OCI-LY7 (cell line): ENCODE data around the gene OTUD4. TPM values are rescaled to one million over a fixed set of nuclear protein-coding genes. Genes with fewer than 3 reads are reported as not detected.

Source experiments
- BruUV-seq: library from RNA; stranded (reverse); fragments of 400-500 nt; replicated peaks from 2 replicates; lab custom pipeline; 2021; lab: Mats Ljungman, UMichigan
- CTCF ChIA-PET: fragments of 300-600 bp; sonication (Branson Sonifier 250); formaldehyde crosslinking; loops from one replicate; lab custom pipeline; 2022; ENCODE audit warnings: antibody characterized with exemption; ENCODE audit not compliant: unreplicated experiment; lab: Charles Lee
- POLR2A ChIA-PET: fragments of 300-600 bp; sonication (Branson Sonifier 250); formaldehyde crosslinking; loops from one replicate; lab custom pipeline; 2022; ENCODE audit warnings: antibody characterized with exemption; lab: Charles Lee
- DNase-seq: peaks from one replicate; pipeline ENCODE4 v3.0.0-alpha.2; 2015; ENCODE audit warnings: low spot score
- H2AFZ ChIP-seq: fragments of 200-600 bp; sonication (generic), shearing (Covaris generic); 2 replicates; pipeline ENCODE4 v1.6.1; 2014; ENCODE audit warnings: mild to moderate bottlenecking, antibody characterized with exemption, low read length, moderate library complexity
- H3K27ac ChIP-seq: fragments of 200-600 bp; sonication (generic); 2 replicates; pipeline ENCODE4 v1.5.1; 2014; ENCODE audit warnings: mixed run types, low read depth, mild to moderate bottlenecking, moderate library complexity, low read length, inconsistent platforms; ENCODE audit not compliant: poor library complexity, severe bottlenecking
- H3K36me3 ChIP-seq: fragments of 200-600 bp; sonication (generic); 2 replicates; pipeline ENCODE4 v1.6.1; 2014; ENCODE audit warnings: mild to moderate bottlenecking, antibody characterized with exemption, low read length, moderate library complexity, mixed read lengths; ENCODE audit not compliant: insufficient read depth
- H3K4me1 ChIP-seq: fragments of 200-600 bp; sonication (generic); 2 replicates; pipeline ENCODE4 v1.5.1; 2014; ENCODE audit warnings: mild to moderate bottlenecking, low read length; ENCODE audit not compliant: insufficient read depth, poor library complexity, severe bottlenecking
- H3K4me2 ChIP-seq: fragments of 200-600 bp; sonication (generic); 2 replicates; pipeline ENCODE4 v1.6.1; 2014; ENCODE audit warnings: mild to moderate bottlenecking, low read length
- H3K4me3 ChIP-seq: fragments of 200-600 bp; sonication (generic); 2 replicates; pipeline ENCODE4 v1.5.1; 2014; ENCODE audit warnings: mild to moderate bottlenecking, low read depth, low read length; ENCODE audit not compliant: poor library complexity, severe bottlenecking
- H3K79me2 ChIP-seq: fragments of 200-600 bp; sonication (generic); 2 replicates; pipeline ENCODE4 v1.6.1; 2016; ENCODE audit warnings: low read depth, mild to moderate bottlenecking, low read length, moderate library complexity, mixed read lengths; ENCODE audit not compliant: insufficient read depth
- H3K9me2 ChIP-seq: fragments of 200-600 bp; sonication (generic); 2 replicates; pipeline ENCODE4 v1.6.1; 2016; ENCODE audit warnings: mild to moderate bottlenecking, low read length, mixed read lengths; ENCODE audit not compliant: insufficient read depth
- H3K9me3 ChIP-seq: fragments of 200-600 bp; sonication (generic); 2 replicates; pipeline ENCODE4 v1.6.1; 2014; ENCODE audit warnings: mild to moderate bottlenecking, mixed run types, low read length, mixed read lengths
- H4K20me1 ChIP-seq: fragments of 200-600 bp; sonication (generic); 2 replicates; pipeline ENCODE4 v1.6.1; 2014; ENCODE audit warnings: mild to moderate bottlenecking, antibody characterized with exemption, low read length, moderate library complexity, mixed read lengths; ENCODE audit not compliant: insufficient read depth
- EZH2phosphoT487 ChIP-seq: fragments of 200-600 bp; sonication (generic); IDR thresholded peaks from 2 replicates; pipeline ENCODE4 v1.6.1; 2018; ENCODE audit warnings: low read depth, borderline replicate concordance, mild to moderate bottlenecking, mixed run types, antibody characterized with exemption, low read length, moderate library complexity, mixed read lengths
- intact Hi-C: fragments of 100-400 bp; cut with micrococcal nuclease; formaldehyde crosslinking; loops from one replicate; pipeline ENCODE4 v1.10.0; 2022; ENCODE audit not compliant: unreplicated experiment
- total RNA-seq, 2 experiments: library from RNA; depleted of rRNA in 1 of 2; stranded (reverse); fragments of >200 nt in 1 of 2; shearing (Covaris generic) in 1 of 2; gene quantifications; 2 replicates each; pipeline ENCODE4 v1.2.3, GENCODE V29; 2014 to 2022
- TF ChIP-seq, protein P1 (sequence below): fragments of 200-600 bp; sonication (generic); conservative IDR thresholded peaks from 2 replicates; pipeline ENCODE4 v1.5.1; 2014; ENCODE audit warnings: mild to moderate bottlenecking, antibody characterized with exemption, low read length, moderate library complexity, mixed read lengths

OTUD4 gene
- total RNA-seq, 2 experiments from 2014 or later: 23.4 to 54.9 TPM

DNA sequence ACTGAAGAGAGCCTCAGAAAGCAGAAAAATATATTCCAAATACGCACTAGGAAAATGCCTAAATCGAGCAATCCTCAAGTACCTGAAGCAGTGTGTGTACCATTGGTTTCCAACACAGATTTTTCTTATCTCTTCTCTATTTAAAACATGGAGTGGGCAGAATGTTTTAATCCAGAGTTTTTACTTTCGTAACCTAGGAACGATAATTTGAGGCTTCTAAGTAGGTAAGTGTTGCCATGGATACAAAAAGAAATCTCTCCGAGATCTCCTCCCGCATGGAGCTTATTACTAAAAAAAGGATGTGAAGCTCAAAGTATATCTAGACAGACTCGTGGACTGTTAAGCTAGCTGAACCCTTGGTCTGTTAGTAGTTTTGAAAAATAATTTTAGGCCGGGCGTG, 23.0 kb upstream of the OTUD4 start:
- intact Hi-C loops: no loop called here
- BruUV-seq: no TSS peak
- no peak for DNase-seq
- TF ChIP-seq EZH2phosphoT487: no peak
- TF ChIP-seq, protein P1, sequence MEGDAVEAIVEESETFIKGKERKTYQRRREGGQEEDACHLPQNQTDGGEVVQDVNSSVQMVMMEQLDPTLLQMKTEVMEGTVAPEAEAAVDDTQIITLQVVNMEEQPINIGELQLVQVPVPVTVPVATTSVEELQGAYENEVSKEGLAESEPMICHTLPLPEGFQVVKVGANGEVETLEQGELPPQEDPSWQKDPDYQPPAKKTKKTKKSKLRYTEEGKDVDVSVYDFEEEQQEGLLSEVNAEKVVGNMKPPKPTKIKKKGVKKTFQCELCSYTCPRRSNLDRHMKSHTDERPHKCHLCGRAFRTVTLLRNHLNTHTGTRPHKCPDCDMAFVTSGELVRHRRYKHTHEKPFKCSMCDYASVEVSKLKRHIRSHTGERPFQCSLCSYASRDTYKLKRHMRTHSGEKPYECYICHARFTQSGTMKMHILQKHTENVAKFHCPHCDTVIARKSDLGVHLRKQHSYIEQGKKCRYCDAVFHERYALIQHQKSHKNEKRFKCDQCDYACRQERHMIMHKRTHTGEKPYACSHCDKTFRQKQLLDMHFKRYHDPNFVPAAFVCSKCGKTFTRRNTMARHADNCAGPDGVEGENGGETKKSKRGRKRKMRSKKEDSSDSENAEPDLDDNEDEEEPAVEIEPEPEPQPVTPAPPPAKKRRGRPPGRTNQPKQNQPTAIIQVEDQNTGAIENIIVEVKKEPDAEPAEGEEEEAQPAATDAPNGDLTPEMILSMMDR: no peak
- no peaks in the 10 kb centered on the region for H3K79me2 ChIP-seq
- H3K36me3 ChIP-seq: no peaks in the 10 kb centered on the region
- H3K4me1 ChIP-seq: no peaks in the 10 kb centered on the region
- H2AFZ ChIP-seq: no peak overlapping the region
- no peaks in the 10 kb centered on the region for H4K20me1 ChIP-seq
- ChIA-PET POLR2A (interaction anchor here (0.6 kb wide), 1 partner anchor 1865 kb away, joined by 3 read pairs; no protein-coding TSS in a partner anchor), CTCF (no interaction called here)
- no peaks in the 10 kb centered on the region for H3K9me2 ChIP-seq
- H3K27ac ChIP-seq: no peak overlapping the region
- no peaks in the 10 kb centered on the region; the same call in 1 of the 2 replicates for H3K9me3 ChIP-seq
- H3K4me2 ChIP-seq: no peak overlapping the region
- H3K4me3 ChIP-seq: no peak overlapping the region

DNA sequence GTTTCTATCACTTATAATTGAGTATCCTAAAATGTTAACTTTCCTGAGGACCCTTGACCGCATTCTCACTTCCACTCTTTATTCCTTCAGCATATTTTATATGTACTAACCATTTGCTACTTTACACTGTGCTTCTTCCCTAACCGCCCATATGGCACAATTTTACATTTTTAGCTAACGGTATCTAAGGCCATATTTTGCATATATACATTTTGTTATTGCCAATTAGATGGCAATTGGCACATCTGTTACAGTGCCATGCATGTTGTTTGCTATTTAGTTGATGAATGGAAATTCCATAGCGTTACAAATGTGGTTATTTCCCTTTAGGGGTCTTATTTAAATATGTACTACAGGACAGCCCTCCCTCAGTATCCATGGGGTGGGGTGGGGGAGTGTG, 20.0 kb upstream of the OTUD4 start:
- ChIA-PET CTCF (no interaction called here), POLR2A (no interaction called here)
- intact Hi-C loops: no loop called here
- BruUV-seq: no TSS peak
- TF ChIP-seq, protein P1: no peak
- no peak for TF ChIP-seq EZH2phosphoT487
- no peaks in the 10 kb centered on the region; the same call in 1 of the 2 replicates for H3K9me3 ChIP-seq
- H3K4me1 ChIP-seq: peaks cover 3% of the 10 kb centered on the region
- no peaks in the 10 kb centered on the region for H3K9me2 ChIP-seq
- H2AFZ ChIP-seq: no peak overlapping the region
- H3K36me3 ChIP-seq: no peaks in the 10 kb centered on the region
- no peaks in the 10 kb centered on the region for H4K20me1 ChIP-seq
- no peak overlapping the region for H3K27ac ChIP-seq
- H3K4me3 ChIP-seq: no peak overlapping the region
- DNase-seq: no peak
- no peak overlapping the region for H3K4me2 ChIP-seq
- no peaks in the 10 kb centered on the region for H3K79me2 ChIP-seq

DNA sequence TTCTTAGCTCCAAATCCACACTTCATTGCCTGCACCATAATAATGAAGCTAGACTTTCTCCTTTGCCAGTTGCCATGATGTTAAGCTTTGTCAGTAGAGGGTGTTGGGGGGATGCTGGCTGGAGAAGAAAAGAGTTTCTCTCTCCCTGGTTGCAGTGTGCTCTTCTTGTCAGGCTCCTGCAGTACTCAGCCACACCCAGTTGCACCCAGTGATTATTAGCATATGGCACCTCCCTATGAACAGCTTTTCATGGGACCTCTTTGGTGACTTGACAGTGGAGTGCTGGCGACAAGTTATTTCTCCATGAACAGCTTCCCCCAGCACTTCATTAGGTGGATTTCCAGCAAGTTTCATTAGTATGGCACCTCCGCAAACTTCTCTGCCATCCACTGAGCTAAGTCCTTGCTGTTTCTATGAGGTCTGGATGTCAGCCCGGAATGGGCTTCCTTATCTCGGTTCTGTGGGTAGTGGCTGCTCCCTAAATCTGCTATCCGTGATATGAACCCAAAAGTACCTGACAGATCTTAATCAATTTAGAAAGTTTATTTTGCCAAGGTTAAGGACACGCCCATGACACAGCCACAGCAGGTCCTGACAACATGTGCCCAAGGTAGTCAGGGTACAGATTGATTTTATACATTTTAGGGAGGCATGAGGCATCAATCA, 18.8 kb upstream of the OTUD4 start:
- POLR2A ChIA-PET: interaction anchor here (0.7 to 1.4 kb wide), 2 partner anchors 10 to 89 kb away, joined by 3 to 6 read pairs; no protein-coding TSS in a partner anchor
- H3K4me2 ChIP-seq: no peak overlapping the region

More for the DNA sequence above, 18.8 kb upstream of the OTUD4 start:
- intact Hi-C loops: no loop called here
- Histone ChIP-seq H4K20me1 (no peaks in the 10 kb centered on the region), H3K9me2 (no peaks in the 10 kb centered on the region), H3K36me3 (no peaks in the 10 kb centered on the region), H3K79me2 (no peaks in the 10 kb centered on the region), H3K27ac (no peak overlapping the region), H2AFZ (no peak overlapping the region), H3K4me3 (no peak overlapping the region), H3K4me1 (peaks cover 11% of the 10 kb centered on the region), H3K9me3 (no peaks in the 10 kb centered on the region)
- BruUV-seq: no TSS peak
- CTCF ChIA-PET: no interaction called here
- no peak for DNase-seq
- TF ChIP-seq, protein P1: no peak
